Cardiac muscle cell (in vitro differentiated cells and primary cell): ENCODE measurements around the gene FHIT. TPM values are rescaled to one million over a fixed set of nuclear protein-coding genes. Genes with fewer than 3 reads are reported as not detected.

Experiments used
- DNase-seq, 2 donors: peaks; one replicate each; pipeline versions ENCODE4 v3.0.0 to v3.0.0-alpha.2; 2010 to 2017; ENCODE audit warnings: low read depth in 1 of 2, low spot score in 1 of 2
- H3K27ac ChIP-seq: fragments of 200-600 bp; sonication (generic); 2 replicates; pipeline ENCODE4 v1.5.1; 2016
- H3K27me3 ChIP-seq: fragments of 200-600 bp; sonication (generic); 2 replicates; pipeline ENCODE4 v1.6.0; 2016; ENCODE audit warnings: control low read depth
- H3K36me3 ChIP-seq: fragments of 200-600 bp; sonication (generic); 2 replicates; pipeline ENCODE4 v1.5.1; 2016; ENCODE audit warnings: control low read depth
- H3K4me1 ChIP-seq: fragments of 200-600 bp; sonication (generic); 2 replicates; pipeline ENCODE4 v1.8.1; 2017; ENCODE audit warnings: low read depth, mild to moderate bottlenecking, mixed run types
- H3K4me3 ChIP-seq: fragments of 200-600 bp; sonication (generic); 2 replicates; pipeline ENCODE4 v1.5.1; 2016; ENCODE audit warnings: mild to moderate bottlenecking
- H3K9me3 ChIP-seq: fragments of 200-600 bp; sonication (generic); 2 replicates; pipeline ENCODE4 v1.5.1; 2017; ENCODE audit warnings: low read depth, mild to moderate bottlenecking, control low read depth
- polyA plus RNA-seq: library from polyadenylated mRNA; unstranded; fragments of >200 nt; fragmentation: Nextera tagmentation; extraction: Ambion mirVana; gene quantifications from 2 replicates; pipeline ENCODE4 v1.2.1, GENCODE V29; 2016
- total RNA-seq: library from RNA; depleted of rRNA; stranded (reverse); fragments of >200 nt; gene quantifications from 2 replicates; pipeline ENCODE4 v1.2.3, GENCODE V29; 2016
- TF ChIP-seq, protein P1 (sequence below): IDR thresholded peaks from 2 replicates; pipeline ENCODE4 v1.5.1; 2012; ENCODE audit warnings: low read depth, mild to moderate bottlenecking, low read length

The FHIT gene
- total and polyA plus RNA-seq, 2 experiments from 2014 or later: 6.9 to 12.5 TPM

DNA sequence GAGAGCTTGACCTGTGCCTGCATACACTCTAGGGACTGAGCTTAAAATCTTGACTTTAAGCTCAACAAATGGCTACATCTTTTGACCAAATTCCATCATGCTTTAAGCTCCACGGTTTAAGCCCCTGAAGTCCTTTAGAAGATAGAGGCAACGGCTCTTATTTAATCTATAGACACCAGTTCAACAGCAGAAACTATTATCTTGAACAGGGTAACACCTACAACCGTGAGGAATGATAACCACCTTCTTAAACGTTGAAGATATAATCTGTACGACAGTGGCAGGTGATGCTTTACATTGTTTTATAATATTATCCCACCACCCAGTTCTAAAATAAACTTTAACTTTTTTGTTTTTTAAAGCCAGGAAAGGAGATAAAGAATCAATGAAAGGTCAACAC is 1007.8 kb downstream of the FHIT start:
- no peak for DNase-seq
- Histone ChIP-seq H3K4me3 (no peak overlapping the region), H3K27ac (no peak overlapping the region), H3K9me3 (no peaks in the 10 kb centered on the region), H3K36me3 (no peaks in the 10 kb centered on the region), H3K27me3 (peaks cover 8% of the 10 kb centered on the region), H3K4me1 (no peaks in the 10 kb centered on the region)
- TF ChIP-seq, protein P1, sequence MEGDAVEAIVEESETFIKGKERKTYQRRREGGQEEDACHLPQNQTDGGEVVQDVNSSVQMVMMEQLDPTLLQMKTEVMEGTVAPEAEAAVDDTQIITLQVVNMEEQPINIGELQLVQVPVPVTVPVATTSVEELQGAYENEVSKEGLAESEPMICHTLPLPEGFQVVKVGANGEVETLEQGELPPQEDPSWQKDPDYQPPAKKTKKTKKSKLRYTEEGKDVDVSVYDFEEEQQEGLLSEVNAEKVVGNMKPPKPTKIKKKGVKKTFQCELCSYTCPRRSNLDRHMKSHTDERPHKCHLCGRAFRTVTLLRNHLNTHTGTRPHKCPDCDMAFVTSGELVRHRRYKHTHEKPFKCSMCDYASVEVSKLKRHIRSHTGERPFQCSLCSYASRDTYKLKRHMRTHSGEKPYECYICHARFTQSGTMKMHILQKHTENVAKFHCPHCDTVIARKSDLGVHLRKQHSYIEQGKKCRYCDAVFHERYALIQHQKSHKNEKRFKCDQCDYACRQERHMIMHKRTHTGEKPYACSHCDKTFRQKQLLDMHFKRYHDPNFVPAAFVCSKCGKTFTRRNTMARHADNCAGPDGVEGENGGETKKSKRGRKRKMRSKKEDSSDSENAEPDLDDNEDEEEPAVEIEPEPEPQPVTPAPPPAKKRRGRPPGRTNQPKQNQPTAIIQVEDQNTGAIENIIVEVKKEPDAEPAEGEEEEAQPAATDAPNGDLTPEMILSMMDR: no peak

DNA sequence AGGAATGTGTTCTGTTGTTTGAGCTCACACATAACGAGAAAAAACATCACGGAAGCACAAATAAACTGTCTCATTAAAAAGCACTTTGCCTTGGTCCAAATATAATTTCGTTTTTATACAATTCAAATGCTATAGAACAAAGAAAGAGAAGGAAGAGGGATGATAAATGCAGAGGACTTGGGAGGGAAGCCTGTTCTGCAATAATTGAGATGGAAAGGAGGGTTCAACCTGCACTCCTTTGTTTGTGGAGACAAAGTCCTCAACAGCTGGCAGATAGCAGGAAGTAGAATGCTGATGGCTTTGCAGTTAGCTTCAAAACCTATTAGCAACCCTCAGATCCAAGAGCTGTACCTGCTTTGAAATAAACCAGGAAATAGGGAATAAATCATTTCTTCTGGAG is 1010.8 kb downstream of the FHIT start:
- no peaks in the 10 kb centered on the region for H3K36me3 ChIP-seq
- no peaks in the 10 kb centered on the region for H3K9me3 ChIP-seq
- no peak for DNase-seq
- TF ChIP-seq, protein P1: no peak
- H3K4me1 ChIP-seq: no peaks in the 10 kb centered on the region
- no peak overlapping the region for H3K4me3 ChIP-seq
- H3K27ac ChIP-seq: no peak overlapping the region
- peaks cover 8% of the 10 kb centered on the region for H3K27me3 ChIP-seq

DNA sequence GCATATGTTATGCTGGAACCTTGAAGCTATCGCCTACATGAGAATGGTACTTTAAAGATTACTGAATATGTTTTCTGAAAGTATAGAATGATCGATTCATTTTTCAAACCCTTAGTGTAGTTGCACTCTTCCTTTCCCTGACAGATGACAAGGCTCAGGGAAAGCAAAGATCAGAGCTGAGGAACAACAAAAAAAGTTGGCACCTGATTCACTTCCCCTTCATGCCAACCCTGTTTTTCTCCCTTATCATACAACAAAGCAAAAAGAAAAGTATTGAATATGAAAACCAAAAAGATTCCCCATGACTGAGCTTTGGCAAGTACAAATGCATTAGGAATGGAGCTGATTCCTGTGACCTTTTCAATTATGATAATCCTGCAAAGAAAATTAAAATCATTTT is 1012.7 kb downstream of the FHIT start:
- Histone ChIP-seq H3K4me1 (no peaks in the 10 kb centered on the region), H3K36me3 (no peaks in the 10 kb centered on the region), H3K9me3 (no peaks in the 10 kb centered on the region), H3K4me3 (no peak overlapping the region), H3K27me3 (peaks cover 5% of the 10 kb centered on the region), H3K27ac (no peak overlapping the region)
- DNase-seq: no peak
- TF ChIP-seq, protein P1: no peak

DNA sequence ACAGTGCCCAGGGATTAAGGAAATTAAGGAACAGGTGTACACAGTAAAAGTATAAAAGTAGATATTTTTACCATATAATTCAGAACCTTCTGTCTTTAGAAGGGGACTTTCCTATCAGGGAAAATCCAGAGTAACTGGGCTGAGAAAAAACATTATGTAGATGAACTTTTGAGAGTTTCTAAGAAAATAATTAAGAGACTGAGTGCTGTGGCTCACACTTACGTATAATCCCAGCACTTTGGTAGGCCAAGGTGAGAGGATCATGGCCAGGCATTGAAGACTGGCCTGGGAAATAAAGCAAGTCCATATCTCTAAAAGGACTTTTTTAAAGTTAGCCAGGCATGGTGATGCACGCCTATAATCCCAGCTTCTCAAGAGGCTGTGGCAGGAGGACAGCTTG is 1021.8 kb downstream of the FHIT start:
- DNase-seq: no peak
- Histone ChIP-seq H3K4me3 (no peak overlapping the region), H3K9me3 (no peaks in the 10 kb centered on the region), H3K27ac (no peak overlapping the region), H3K4me1 (no peaks in the 10 kb centered on the region), H3K27me3 (no peaks in the 10 kb centered on the region), H3K36me3 (no peaks in the 10 kb centered on the region)
- TF ChIP-seq, protein P1: no peak

DNA sequence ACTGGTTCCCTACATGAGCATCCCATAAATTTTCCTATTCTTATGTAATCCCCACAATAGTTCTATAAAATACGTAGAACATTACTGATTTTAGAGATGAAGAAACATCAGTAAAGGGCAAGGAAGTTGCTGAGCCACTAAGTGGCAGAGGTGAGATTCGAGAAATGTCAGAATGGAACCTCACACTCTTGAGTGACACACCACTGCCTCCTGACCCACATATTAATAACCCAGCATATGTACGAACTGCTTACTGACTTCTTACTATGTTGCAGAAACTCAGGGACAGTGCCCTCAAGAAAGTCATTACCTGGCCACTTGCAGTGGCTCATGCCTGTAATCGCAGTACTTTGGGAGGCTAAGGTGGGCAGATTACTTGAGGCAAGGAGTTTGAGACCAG is 1022.4 kb downstream of the FHIT start:
- TF ChIP-seq, protein P1: no peak
- no peak overlapping the region for H3K27ac ChIP-seq
- DNase-seq: no peak
- H3K36me3 ChIP-seq: no peaks in the 10 kb centered on the region
- no peak overlapping the region for H3K4me3 ChIP-seq
- no peaks in the 10 kb centered on the region for H3K4me1 ChIP-seq
- H3K9me3 ChIP-seq: no peaks in the 10 kb centered on the region
- no peaks in the 10 kb centered on the region for H3K27me3 ChIP-seq

DNA sequence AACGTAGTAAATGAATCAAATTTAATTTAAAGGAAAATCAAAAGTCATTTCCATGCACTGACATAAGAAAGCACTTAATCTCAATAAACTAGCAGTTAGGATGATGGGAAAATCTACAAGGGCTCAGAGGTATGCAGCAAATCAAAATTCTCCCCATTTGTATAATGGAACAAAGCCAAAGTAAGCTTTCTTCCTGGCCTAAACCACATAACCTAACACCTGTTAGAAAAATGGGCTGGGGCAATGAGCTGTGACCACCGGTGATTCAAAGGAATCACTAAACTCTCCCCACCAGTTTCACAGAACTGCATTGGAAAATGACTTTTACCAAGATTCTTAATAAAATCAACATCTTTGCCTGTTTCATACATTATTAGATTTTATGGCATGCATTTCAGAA is 1024.3 kb downstream of the FHIT start:
- Histone ChIP-seq H3K9me3 (no peaks in the 10 kb centered on the region), H3K36me3 (no peaks in the 10 kb centered on the region), H3K4me1 (no peaks in the 10 kb centered on the region), H3K4me3 (no peak overlapping the region), H3K27ac (no peak overlapping the region), H3K27me3 (no peaks in the 10 kb centered on the region)
- TF ChIP-seq, protein P1: no peak
- DNase-seq: no peak
